Liver (tissue), 9 donors: Measurements from ENCODE around the gene ACTL9. TPM values are rescaled to one million over a fixed set of nuclear protein-coding genes. Genes with fewer than 3 reads are reported as not detected.

Experiments used
- DNase-seq: peaks from one replicate; pipeline ENCODE4 v3.0.0-alpha.2; 2017; ENCODE audit warnings: low spot score
- H3K27ac ChIP-seq, 2 donors: one replicate each; pipeline ENCODE4 v1.7.0; 2013; ENCODE audit warnings: inconsistent platforms in 2 of 2, low read length in 2 of 2, control low read depth in 1 of 2, low read depth in 1 of 2, mild to moderate bottlenecking in 1 of 2
- H3K27me3 ChIP-seq, 4 donors: one replicate each; pipeline versions ENCODE4 v1.6.1 to v1.7.0; 2013; ENCODE audit warnings: low read length in 3 of 4, inconsistent platforms in 1 of 4, mild to moderate bottlenecking in 1 of 4, moderate library complexity in 1 of 4; ENCODE audit not compliant: control insufficient read depth in 4 of 4, insufficient read depth in 4 of 4
- H3K36me3 ChIP-seq, 4 donors: one replicate each; pipeline versions ENCODE4 v1.6.1 to v1.7.0; 2013; ENCODE audit warnings: low read length in 3 of 4, mild to moderate bottlenecking in 3 of 4, low read depth in 1 of 4, moderate library complexity in 1 of 4; ENCODE audit not compliant: control insufficient read depth in 4 of 4, insufficient read depth in 3 of 4
- H3K4me1 ChIP-seq, 4 donors: one replicate each; pipeline versions ENCODE4 v1.6.1 to v1.7.0; 2013; ENCODE audit warnings: low read length in 3 of 4, mild to moderate bottlenecking in 3 of 4, moderate library complexity in 1 of 4; ENCODE audit not compliant: control insufficient read depth in 4 of 4, insufficient read depth in 4 of 4
- H3K4me3 ChIP-seq, 3 donors: one replicate each; pipeline versions ENCODE4 v1.6.1 to v1.7.0; 2013; ENCODE audit warnings: low read length in 3 of 3, control low read depth in 1 of 3, low read depth in 1 of 3, mild to moderate bottlenecking in 1 of 3
- H3K9ac ChIP-seq, 2 donors: one replicate each; pipeline ENCODE4 v1.7.0; 2013; ENCODE audit warnings: low read length in 2 of 2, mild to moderate bottlenecking in 2 of 2, moderate library complexity in 2 of 2, control low read depth in 1 of 2, low read depth in 1 of 2
- H3K9me3 ChIP-seq, 4 donors: one replicate each; pipeline versions ENCODE4 v1.6.1 to v1.7.0; 2013; ENCODE audit warnings: low read length in 3 of 4; ENCODE audit not compliant: control insufficient read depth in 4 of 4
- ATF3 ChIP-seq: IDR thresholded peaks from 2 replicates; pipeline ENCODE4 v1.6.1; 2016; ENCODE audit warnings: antibody characterized with exemption
- CTCF ChIP-seq: fragments of 150-350 bp; IDR thresholded peaks from 2 replicates; pipeline ENCODE4 v1.5.1; 2017; ENCODE audit warnings: improper control_type of control experiment, low read depth, low read length; ENCODE audit not compliant: missing input control
- EGR1 ChIP-seq, 2 donors: IDR thresholded peaks; 2 replicates each; pipeline ENCODE4 v1.6.1; 2016 to 2018; ENCODE audit warnings: antibody characterized with exemption in 2 of 2, low read depth in 2 of 2
- FOXA1 ChIP-seq: IDR thresholded peaks from 2 replicates; pipeline ENCODE4 v1.6.1; 2016; ENCODE audit warnings: antibody characterized with exemption
- FOXA2 ChIP-seq: IDR thresholded peaks from 2 replicates; pipeline ENCODE4 v1.6.1; 2016; ENCODE audit warnings: antibody characterized with exemption
- GABPA ChIP-seq, 2 donors: IDR thresholded peaks in 1 of 2; conservative IDR thresholded peaks in 1 of 2; 2 replicates each; pipeline ENCODE4 v1.6.1; 2016; ENCODE audit warnings: antibody characterized with exemption in 2 of 2, mild to moderate bottlenecking in 1 of 2, moderate library complexity in 1 of 2
- HNF4A ChIP-seq, 2 donors: conservative IDR thresholded peaks; 2 replicates each; pipeline ENCODE4 v1.6.1; 2016; ENCODE audit warnings: antibody characterized with exemption in 2 of 2, mild to moderate bottlenecking in 2 of 2
- HNF4G ChIP-seq: IDR thresholded peaks from 2 replicates; pipeline ENCODE4 v1.6.1; 2016; ENCODE audit warnings: antibody characterized with exemption
- JUND ChIP-seq, 2 donors: IDR thresholded peaks; 2 replicates each; pipeline ENCODE4 v1.6.1; 2016; ENCODE audit warnings: antibody characterized with exemption in 2 of 2
- MAX ChIP-seq: IDR thresholded peaks from 2 replicates; pipeline ENCODE4 v1.6.1; 2016; ENCODE audit warnings: antibody characterized with exemption
- NR2F2 ChIP-seq: IDR thresholded peaks from 2 replicates; pipeline ENCODE4 v1.6.1; 2016; ENCODE audit warnings: antibody characterized with exemption
- RAD21 ChIP-seq, 2 donors: IDR thresholded peaks; 2 replicates each; pipeline ENCODE4 v1.6.1; 2016; ENCODE audit warnings: antibody characterized with exemption in 2 of 2, mild to moderate bottlenecking in 2 of 2
- RXRA ChIP-seq, 2 donors: IDR thresholded peaks; 2 replicates each; pipeline ENCODE4 v1.6.1; 2017 to 2018; ENCODE audit warnings: antibody characterized with exemption in 2 of 2, mild to moderate bottlenecking in 1 of 2
- SP1 ChIP-seq: IDR thresholded peaks from 2 replicates; pipeline ENCODE4 v1.6.1; 2018; ENCODE audit warnings: antibody characterized with exemption, mild to moderate bottlenecking
- TAF1 ChIP-seq: conservative IDR thresholded peaks from 2 replicates; pipeline ENCODE4 v1.6.1; 2016; ENCODE audit warnings: antibody characterized with exemption, mild to moderate bottlenecking
- YY1 ChIP-seq: IDR thresholded peaks from 2 replicates; pipeline ENCODE4 v1.6.1; 2016; ENCODE audit warnings: antibody characterized with exemption, mild to moderate bottlenecking
- ZBTB33 ChIP-seq: IDR thresholded peaks from 2 replicates; pipeline ENCODE4 v1.6.1; 2016; ENCODE audit warnings: antibody characterized with exemption
- WGBS: extraction: QIAGEN DNeasy Blood & Tissue Kit; methylation state at CpG from one replicate; pipeline ENCODE4 v1.1.7; 2013; 5-methylcytosine and 5-hydroxymethylcytosine counted together
- polyA plus RNA-seq, 2 donors: library from polyadenylated mRNA; stranded (reverse) in 1 of 2; unstranded in 1 of 2; fragments of 200-250 nt in 1 of 2; fragments of >200 nt in 1 of 2; fragmentation: Nextera tagmentation in 1 of 2; extraction: Ambion mirVana in 1 of 2; gene quantifications; one replicate each; pipeline versions ENCODE4 v1.2.1 to v1.2.3, GENCODE V29; 2013 to 2015
- total RNA-seq, 2 donors: library from RNA; depleted of rRNA; stranded (reverse); fragments of >200 nt; gene quantifications; one replicate each; pipeline ENCODE4 v1.2.3, GENCODE V29; 2014
- donor health status: healthy.
- donor health status: healthy.
- donor health status: healthy.
- donor health status: healthy.
- donor health status: healthy.

ACTL9 gene
- total and polyA plus RNA-seq, 4 donors: not detected

GRCh38 chr19:8684001-8684902, 14.3 kb downstream of the ACTL9 start:
- no peak overlapping the region for H3K27ac ChIP-seq
- DNase-seq: no peak
- 70% methylated on average over 21 of the region's 21 CpGs for WGBS
- H3K4me1 ChIP-seq: no peaks in the 10 kb centered on the region
- peaks cover 0 to 4% (median 0%) of the 10 kb centered on the region in 4 donors for H3K27me3 ChIP-seq
- no peaks in the 10 kb centered on the region for H3K36me3 ChIP-seq
- no peak overlapping the region for H3K4me3 ChIP-seq
- no peaks in the 10 kb centered on the region for H3K9me3 ChIP-seq
- TF ChIP-seq TAF1: no peak
- no peak for TF ChIP-seq CTCF
- no peak for TF ChIP-seq HNF4A (conservative IDR thresholded peaks at IDR 0.05)
- no peak for TF ChIP-seq RAD21 (IDR thresholded peaks at IDR 0.05)
- TF ChIP-seq ATF3: no peak
- no peak for TF ChIP-seq GABPA (IDR thresholded peaks at IDR 0.05 in 1 of 2, conservative IDR thresholded peaks at IDR 0.05 in 1 of 2)
- TF ChIP-seq NR2F2: no peak
- TF ChIP-seq HNF4G: no peak
- no peak for TF ChIP-seq SP1
- TF ChIP-seq MAX: no peak
- no peak for TF ChIP-seq RXRA (IDR thresholded peaks at IDR 0.05)
- TF ChIP-seq FOXA1: no peak
- no peak for TF ChIP-seq ZBTB33
- no peak for TF ChIP-seq FOXA2
- no peak for TF ChIP-seq YY1
- no peak for TF ChIP-seq JUND (IDR thresholded peaks at IDR 0.05)
- no peak overlapping the region for H3K9ac ChIP-seq

- no peaks in the 10 kb centered on the region for H3K9me3 ChIP-seq
- no peaks in the 10 kb centered on the region for H3K4me1 ChIP-seq
- no peak overlapping the region for H3K27ac ChIP-seq
- H3K36me3 ChIP-seq: no peaks in the 10 kb centered on the region
- H3K4me3 ChIP-seq: no peak overlapping the region
- WGBS: 60% methylated on average over 1 of the region's 1 CpG
- H3K27me3 ChIP-seq: peaks cover 0 to 4% (median 0%) of the 10 kb centered on the region in 4 donors
- no peak overlapping the region for H3K9ac ChIP-seq
- TF ChIP-seq ZBTB33 (no peak), CTCF (no peak), HNF4G (no peak), SP1 (no peak), RXRA (IDR thresholded peaks at IDR 0.05) (no peak), TAF1 (no peak), EGR1 (IDR thresholded peaks at IDR 0.05; ENCODE audit: low read depth in 2 of 2) (no peak), RAD21 (IDR thresholded peaks at IDR 0.05) (no peak), MAX (no peak)
- no peak for DNase-seq
These were observed 15.7 kb downstream of the ACTL9 start for GRCh38 chr19:8682931-8683330.
